Panc1 (cell line): ENCODE measurements around the gene CD2BP2. TPM values are rescaled to one million over a fixed set of nuclear protein-coding genes. Genes with fewer than 3 reads are reported as not detected.
A peak's percentile ranks its signal among the peaks of the same experiment; 100 is the strongest.

Experiments
- ATAC-seq: fragments of 200-7000 bp; cut with Tn5 transposase; 2 replicates; pipeline ENCODE4 v1.9.1; 2020; ENCODE audit warnings: mild to moderate bottlenecking, moderate library complexity
- BruUV-seq: library from RNA; stranded (reverse); fragments of 400-500 nt; replicated peaks from 2 replicates; lab custom pipeline; 2021; lab: Mats Ljungman, UMichigan
- CTCF ChIA-PET: fragments of 300-600 bp; sonication (Branson Sonifier 250); formaldehyde crosslinking; loops from one replicate; lab custom pipeline; 2022; ENCODE audit warnings: antibody characterized with exemption; lab: Charles Lee
- POLR2A ChIA-PET: fragments of 300-600 bp; sonication (Branson Sonifier 250); formaldehyde crosslinking; loops from one replicate; lab custom pipeline; 2022; ENCODE audit warnings: antibody characterized with exemption; lab: Charles Lee
- DNase-seq: peaks from one replicate; pipeline ENCODE4 v3.0.0-alpha.2; 2010; ENCODE audit warnings: low read depth, low spot score
- H3K27ac ChIP-seq: 2 replicates; pipeline ENCODE4 v1.5.1; 2011; ENCODE audit warnings: mild to moderate bottlenecking, low read length, inconsistent platforms
- H3K27me3 ChIP-seq: fragments of 200-500 bp; sonication (Bioruptor generic); 2 replicates; pipeline ENCODE4 v1.6.0; 2014; ENCODE audit warnings: low read length, inconsistent platforms; ENCODE audit not compliant: control insufficient read depth, insufficient read depth
- H3K36me3 ChIP-seq: fragments of 200-500 bp; sonication (Bioruptor generic); 2 replicates; pipeline ENCODE4 v1.5.1; 2014; ENCODE audit warnings: inconsistent platforms, mild to moderate bottlenecking, low read length, moderate library complexity; ENCODE audit not compliant: control insufficient read depth, insufficient read depth
- H3K4me1 ChIP-seq: 2 replicates; pipeline ENCODE4 v1.5.1; 2011; ENCODE audit warnings: inconsistent platforms, mild to moderate bottlenecking, low read length, moderate library complexity; ENCODE audit not compliant: control insufficient read depth, insufficient read depth
- H3K4me3 ChIP-seq, 2 experiments: 2 replicates each; pipeline ENCODE4 v1.5.1; 2011 to 2012; ENCODE audit warnings: low read depth in 2 of 2, low read length in 2 of 2, mild to moderate bottlenecking in 2 of 2, inconsistent platforms in 1 of 2, moderate library complexity in 1 of 2
- H3K9me3 ChIP-seq: fragments of 200-500 bp; sonication (Bioruptor generic); 2 replicates; pipeline ENCODE4 v1.5.1; 2014; ENCODE audit warnings: low read depth, mild to moderate bottlenecking, inconsistent platforms, low read length, moderate library complexity; ENCODE audit not compliant: control insufficient read depth, insufficient read depth
- POLR2AphosphoS5 ChIP-seq: IDR thresholded peaks from 2 replicates; pipeline ENCODE4 v1.6.1; 2012; ENCODE audit warnings: mild to moderate bottlenecking, low read depth, low read length, moderate library complexity
- SIN3A ChIP-seq: IDR thresholded peaks from 2 replicates; pipeline ENCODE4 v1.6.1; 2012; ENCODE audit warnings: low read depth, mild to moderate bottlenecking, low read length, moderate library complexity, borderline replicate concordance; ENCODE audit not compliant: insufficient read depth
- TCF7L2 ChIP-seq: IDR thresholded peaks from 2 replicates; pipeline ENCODE4 v1.6.1; 2011; ENCODE audit warnings: mild to moderate bottlenecking, low read depth, low read length, inconsistent platforms
- in situ Hi-C: cut with HindIII; loops from 2 replicates; pipeline ENCODE4 v1.10.0; 2016; ENCODE audit warnings: low sequenced_read_pairs, low pct_unique_long_range_greater_than_20kb
- intact Hi-C: fragments of 100-400 bp; cut with micrococcal nuclease; formaldehyde crosslinking; loops from one replicate; pipeline ENCODE4 v1.10.0; 2022; ENCODE audit not compliant: unreplicated experiment
- total RNA-seq: library from RNA; stranded (reverse); gene quantifications from one replicate; pipeline ENCODE4 v1.2.1, GENCODE V29; 2021; ENCODE audit not compliant: unreplicated experiment
- TF ChIP-seq, protein P1 (sequence below), 2 experiments: IDR thresholded peaks; 2 replicates each; pipeline ENCODE4 v1.6.1; 2011 to 2012; ENCODE audit warnings: low read depth in 2 of 2, control low read depth in 1 of 2, low read length in 1 of 2, mild to moderate bottlenecking in 1 of 2, moderate library complexity in 1 of 2; ENCODE audit not compliant: insufficient read depth in 1 of 2
- TF ChIP-seq, protein P2 (sequence below): fragments of 450-650 bp; IDR thresholded peaks from 2 replicates; pipeline ENCODE4 v1.5.1; 2017; ENCODE audit warnings: mild to moderate bottlenecking

The CD2BP2 gene
- total RNA-seq, 1 experiment from 2014 or later, result 90.7 TPM

DNA sequence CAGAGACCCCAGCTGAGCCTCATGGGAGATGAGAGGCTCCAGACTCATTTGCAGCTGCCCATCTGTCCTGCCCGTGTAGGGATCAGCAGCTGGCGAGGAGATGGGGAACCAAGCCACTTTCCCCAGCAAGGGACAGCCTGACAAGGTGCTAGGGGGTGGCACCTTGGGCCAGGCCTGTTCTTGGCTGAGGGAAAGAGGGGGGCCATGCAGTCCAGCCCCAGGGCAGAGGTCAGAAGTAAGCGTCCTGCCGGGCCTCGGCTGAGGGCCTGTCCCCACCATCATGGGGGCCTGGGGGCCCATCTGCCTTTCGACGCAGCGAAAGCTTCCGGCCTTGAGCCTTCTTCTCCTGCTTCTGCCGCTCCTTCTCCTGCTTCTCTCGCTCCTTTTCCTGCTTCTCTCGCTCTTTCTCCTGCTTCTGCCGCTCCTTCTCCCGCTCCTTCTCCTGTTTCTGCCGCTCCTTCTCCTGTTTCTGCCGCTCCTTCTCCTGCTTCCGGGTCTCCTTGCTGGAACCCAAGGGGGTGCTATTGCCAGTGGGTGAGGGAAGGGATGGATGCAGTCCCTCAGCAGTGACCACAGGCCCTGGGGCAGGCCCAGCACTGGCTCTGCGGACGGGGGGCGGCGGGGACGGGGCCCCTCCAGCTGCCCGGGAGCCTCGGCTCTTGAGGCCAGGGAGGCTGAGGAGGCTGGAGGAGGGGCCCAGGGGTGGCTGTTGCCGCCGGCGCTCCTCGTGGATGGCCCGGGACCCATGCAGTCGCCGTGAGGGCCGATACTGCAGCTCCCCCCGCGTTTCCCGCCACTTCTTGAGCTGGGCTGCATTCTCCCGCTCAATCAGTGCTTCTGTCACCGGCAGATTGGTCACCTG is 2.8 kb upstream of the CD2BP2 start:
- no peak overlapping the region for H3K27ac ChIP-seq
- ATAC-seq (no peak), DNase-seq (no peak)
- H3K4me3 ChIP-seq, result no peak overlapping the region
- H3K36me3 ChIP-seq, result no peaks in the 10 kb centered on the region; the same call in 1 of the 2 replicates
- H3K27me3 ChIP-seq, result no peaks in the 10 kb centered on the region
- no TSS peak for BruUV-seq
- H3K4me1 ChIP-seq, result peaks cover 33% of the 10 kb centered on the region
- in situ Hi-C loops, result no loop called here
- ChIA-PET CTCF (no interaction called here), POLR2A (no interaction called here)
- H3K9me3 ChIP-seq, result no peaks in the 10 kb centered on the region
- intact Hi-C loops, result no loop called here
- TF ChIP-seq, protein P1, sequence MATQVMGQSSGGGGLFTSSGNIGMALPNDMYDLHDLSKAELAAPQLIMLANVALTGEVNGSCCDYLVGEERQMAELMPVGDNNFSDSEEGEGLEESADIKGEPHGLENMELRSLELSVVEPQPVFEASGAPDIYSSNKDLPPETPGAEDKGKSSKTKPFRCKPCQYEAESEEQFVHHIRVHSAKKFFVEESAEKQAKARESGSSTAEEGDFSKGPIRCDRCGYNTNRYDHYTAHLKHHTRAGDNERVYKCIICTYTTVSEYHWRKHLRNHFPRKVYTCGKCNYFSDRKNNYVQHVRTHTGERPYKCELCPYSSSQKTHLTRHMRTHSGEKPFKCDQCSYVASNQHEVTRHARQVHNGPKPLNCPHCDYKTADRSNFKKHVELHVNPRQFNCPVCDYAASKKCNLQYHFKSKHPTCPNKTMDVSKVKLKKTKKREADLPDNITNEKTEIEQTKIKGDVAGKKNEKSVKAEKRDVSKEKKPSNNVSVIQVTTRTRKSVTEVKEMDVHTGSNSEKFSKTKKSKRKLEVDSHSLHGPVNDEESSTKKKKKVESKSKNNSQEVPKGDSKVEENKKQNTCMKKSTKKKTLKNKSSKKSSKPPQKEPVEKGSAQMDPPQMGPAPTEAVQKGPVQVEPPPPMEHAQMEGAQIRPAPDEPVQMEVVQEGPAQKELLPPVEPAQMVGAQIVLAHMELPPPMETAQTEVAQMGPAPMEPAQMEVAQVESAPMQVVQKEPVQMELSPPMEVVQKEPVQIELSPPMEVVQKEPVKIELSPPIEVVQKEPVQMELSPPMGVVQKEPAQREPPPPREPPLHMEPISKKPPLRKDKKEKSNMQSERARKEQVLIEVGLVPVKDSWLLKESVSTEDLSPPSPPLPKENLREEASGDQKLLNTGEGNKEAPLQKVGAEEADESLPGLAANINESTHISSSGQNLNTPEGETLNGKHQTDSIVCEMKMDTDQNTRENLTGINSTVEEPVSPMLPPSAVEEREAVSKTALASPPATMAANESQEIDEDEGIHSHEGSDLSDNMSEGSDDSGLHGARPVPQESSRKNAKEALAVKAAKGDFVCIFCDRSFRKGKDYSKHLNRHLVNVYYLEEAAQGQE (IDR thresholded peaks at IDR 0.05; ENCODE audit: insufficient read depth in 1 of 2, low read depth in 2 of 2, low read length in 1 of 2), result no peak
- TF ChIP-seq, protein P2, sequence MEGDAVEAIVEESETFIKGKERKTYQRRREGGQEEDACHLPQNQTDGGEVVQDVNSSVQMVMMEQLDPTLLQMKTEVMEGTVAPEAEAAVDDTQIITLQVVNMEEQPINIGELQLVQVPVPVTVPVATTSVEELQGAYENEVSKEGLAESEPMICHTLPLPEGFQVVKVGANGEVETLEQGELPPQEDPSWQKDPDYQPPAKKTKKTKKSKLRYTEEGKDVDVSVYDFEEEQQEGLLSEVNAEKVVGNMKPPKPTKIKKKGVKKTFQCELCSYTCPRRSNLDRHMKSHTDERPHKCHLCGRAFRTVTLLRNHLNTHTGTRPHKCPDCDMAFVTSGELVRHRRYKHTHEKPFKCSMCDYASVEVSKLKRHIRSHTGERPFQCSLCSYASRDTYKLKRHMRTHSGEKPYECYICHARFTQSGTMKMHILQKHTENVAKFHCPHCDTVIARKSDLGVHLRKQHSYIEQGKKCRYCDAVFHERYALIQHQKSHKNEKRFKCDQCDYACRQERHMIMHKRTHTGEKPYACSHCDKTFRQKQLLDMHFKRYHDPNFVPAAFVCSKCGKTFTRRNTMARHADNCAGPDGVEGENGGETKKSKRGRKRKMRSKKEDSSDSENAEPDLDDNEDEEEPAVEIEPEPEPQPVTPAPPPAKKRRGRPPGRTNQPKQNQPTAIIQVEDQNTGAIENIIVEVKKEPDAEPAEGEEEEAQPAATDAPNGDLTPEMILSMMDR, result no peak
- no peak for TF ChIP-seq SIN3A

DNA sequence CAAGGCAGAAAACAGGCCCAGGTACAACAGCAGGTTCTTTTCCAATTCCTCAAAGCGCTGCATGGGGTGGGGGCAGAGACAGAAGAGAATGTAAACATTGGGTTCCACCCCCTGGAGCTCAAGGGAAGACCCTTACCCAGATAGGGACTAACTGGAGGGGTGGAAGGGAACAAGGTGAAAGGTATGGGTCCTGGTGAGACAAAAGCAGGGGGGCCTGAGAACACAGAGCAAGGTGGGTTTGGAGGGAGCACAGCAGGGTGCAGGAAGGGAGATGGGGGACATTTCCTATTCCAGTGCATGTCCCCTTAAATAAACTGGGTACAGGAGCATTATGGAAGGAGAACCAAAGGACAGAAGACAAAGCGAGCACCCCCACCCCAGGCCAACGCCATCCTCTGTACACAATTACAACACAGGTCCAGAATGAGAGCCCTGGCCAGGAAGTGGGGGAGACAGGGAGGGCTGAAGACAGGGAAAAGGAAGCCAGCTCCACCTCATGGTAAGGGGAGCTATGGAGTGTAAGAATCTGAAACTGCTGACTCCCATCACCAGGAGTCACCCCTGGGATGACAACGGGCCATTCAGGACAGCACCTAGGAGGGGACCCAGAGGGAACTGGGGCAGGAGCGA is 2.1 kb upstream of the CD2BP2 start:
- TF ChIP-seq, protein P1 (IDR thresholded peaks at IDR 0.05; ENCODE audit: insufficient read depth in 1 of 2, low read depth in 2 of 2, low read length in 1 of 2), result no peak
- TF ChIP-seq POLR2AphosphoS5, result no peak
- no peak for TF ChIP-seq TCF7L2
- no peak for TF ChIP-seq SIN3A
- TF ChIP-seq, protein P2, result no peak
- POLR2A ChIA-PET, result interaction anchor here (0.6 kb wide), 2 partner anchors 19 to 87 kb away, joined by 5 to 13 read pairs; no protein-coding TSS in a partner anchor
- DNase-seq (no peak), ATAC-seq (no peak)
- in situ Hi-C loops (no loop called here), intact Hi-C loops (no loop called here)
- Histone ChIP-seq H3K27ac (peak overlapping the region; percentile 99), H3K36me3 (peaks cover 2% of the 10 kb centered on the region), H3K4me3 (no peak overlapping the region), H3K27me3 (no peaks in the 10 kb centered on the region), H3K4me1 (peaks cover 41% of the 10 kb centered on the region), H3K9me3 (no peaks in the 10 kb centered on the region)
- CTCF ChIA-PET, result interaction anchor here (1.5 kb wide), 1 partner anchor 265 kb away, joined by 3 read pairs; the partner anchor contains the start of gene TBX6
- BruUV-seq, result no TSS peak
